HG02759 (cell line): ENCODE data around the gene PRKCI.
"Not testable (repeated sequence)": the region's sequence is repeated elsewhere in the genome, so short reads cannot be mapped to it uniquely, and the experiment has no call there.

Experiments used
- ATAC-seq: cut with Tn5 transposase; IDR thresholded peaks from one replicate; pipeline ENCODE4 v1.9.1; 2021; ENCODE audit warnings: mild to moderate bottlenecking, moderate library complexity; ENCODE audit not compliant: unreplicated experiment

PRKCI gene

DNA sequence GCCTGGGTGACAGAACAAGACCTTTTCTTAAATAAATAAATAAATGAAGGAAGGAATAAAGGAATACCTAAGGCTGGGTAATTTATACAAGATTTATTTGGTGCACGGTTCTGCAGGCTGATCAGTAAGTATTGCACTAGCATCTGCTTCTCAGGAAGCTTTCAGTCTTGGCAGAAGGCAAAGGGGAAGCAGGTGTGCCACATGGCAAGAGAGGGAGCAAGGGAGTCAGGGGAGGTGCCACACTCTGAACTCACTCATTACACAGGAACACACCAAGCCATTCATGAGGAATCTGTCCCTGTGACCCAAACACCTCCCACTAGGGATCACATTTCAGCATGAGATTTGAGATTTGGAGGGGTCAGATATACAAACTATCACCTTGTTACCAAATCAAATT is 56.4 kb downstream of the PRKCI start:
- no peak for ATAC-seq

- no peak for ATAC-seq
These were observed 68.0 kb downstream of the PRKCI start for GRCh38 chr3:170290194-170290593.

- no peak for ATAC-seq
These were observed 73.4 kb downstream of the PRKCI start for GRCh38 chr3:170295586-170295985.

DNA sequence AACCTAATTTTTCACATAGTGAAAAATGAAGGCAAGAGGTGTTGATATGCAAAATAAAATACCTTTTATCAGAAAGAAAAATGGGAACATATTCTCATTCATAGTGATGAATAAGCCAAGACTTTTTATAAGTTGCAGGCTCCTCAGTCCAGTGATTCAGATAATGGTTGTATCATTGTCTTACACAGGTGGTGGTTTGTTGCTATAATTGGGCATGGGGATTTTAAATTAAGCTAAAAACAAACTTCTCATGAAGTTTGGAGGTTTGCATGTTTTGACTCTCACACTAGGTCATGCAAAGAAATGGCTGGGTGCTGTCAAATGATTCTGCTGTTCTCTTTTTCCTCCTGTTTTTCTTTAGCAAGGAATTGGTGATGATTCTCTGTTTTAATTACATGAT is 74.5 kb downstream of the PRKCI start:
- ATAC-seq = no peak

- no peak for ATAC-seq
These were observed 79.2 kb downstream of the PRKCI start for GRCh38 chr3:170301405-170301804.

- ATAC-seq = no peak
These were observed 79.8 kb downstream of the PRKCI start for GRCh38 chr3:170302008-170302407.

- no peak for ATAC-seq
These were observed 83.8 kb downstream of the PRKCI start for GRCh38 chr3:170306015-170306414.

DNA sequence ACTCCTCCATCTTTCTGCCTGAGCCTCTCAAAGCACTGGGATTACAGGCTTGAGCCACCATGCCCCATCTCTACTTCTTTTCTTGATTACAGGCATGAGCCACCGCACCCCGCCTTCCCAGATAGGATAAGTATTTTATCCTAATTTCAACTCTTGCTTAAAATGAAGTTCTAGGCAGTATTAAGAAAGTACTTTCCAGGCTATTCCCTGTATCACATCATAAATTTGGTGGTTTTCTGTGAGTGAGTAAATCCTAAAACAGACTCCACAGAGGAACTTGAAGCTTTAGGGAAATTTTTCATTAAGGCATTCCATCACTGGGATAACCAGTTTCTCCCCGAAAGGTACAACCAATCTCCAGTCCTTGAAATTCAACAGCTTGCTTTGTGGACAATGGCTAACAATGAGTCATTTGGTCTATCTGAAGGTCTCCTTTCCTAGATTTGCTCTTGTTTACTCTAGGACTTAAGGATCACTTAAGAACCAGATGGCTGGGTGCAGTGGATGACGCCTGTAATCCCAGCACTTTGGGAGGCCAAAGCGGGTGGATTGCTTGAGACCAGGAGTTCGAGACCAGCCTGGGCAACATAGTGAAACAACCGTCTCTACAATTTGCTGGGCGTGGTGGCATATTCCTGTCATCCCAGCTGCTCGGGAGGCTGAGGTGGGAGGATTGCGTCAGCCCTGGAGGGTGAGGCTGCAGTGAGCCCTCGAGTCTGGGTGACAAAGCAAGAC is 85.6 kb downstream of the PRKCI start:
- no peak for ATAC-seq

DNA sequence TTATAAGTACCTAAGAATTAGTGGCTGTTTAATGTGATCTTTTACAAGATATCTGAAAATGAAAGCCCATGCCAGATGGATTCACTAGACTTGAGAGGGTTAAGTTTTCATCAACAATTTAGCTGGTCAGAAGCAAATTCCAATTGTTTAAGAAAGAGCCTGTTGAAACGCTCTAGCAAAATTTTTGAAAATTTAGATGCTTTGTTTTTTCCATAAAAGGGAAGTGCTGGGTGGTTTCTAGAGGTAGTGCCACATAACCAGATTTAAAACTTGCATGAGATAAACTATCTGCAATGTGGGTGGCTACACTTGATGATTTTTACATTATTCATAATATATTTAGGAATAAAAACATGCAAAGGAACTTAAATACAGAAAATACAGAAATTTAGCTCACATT is 86.8 kb downstream of the PRKCI start:
- no peak for ATAC-seq

DNA sequence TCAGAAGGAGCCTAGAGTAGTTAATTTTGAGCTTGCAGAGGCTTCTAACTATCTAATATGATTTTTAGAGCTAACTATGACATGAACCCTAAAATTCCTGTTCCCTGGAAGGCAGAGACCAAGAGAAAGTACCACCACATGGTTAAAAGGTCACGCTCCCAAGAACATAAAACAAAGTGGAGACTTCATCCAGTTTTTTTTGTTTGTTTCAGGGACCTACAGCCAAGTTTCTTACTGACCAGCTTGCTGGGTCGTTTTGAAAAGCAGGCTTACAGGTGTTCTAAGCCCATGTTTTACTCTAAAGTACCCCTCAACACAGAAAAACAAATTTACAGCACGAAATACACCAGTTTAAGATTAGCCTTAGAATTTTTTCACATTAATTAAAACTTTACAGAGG is 95.7 kb downstream of the PRKCI start:
- ATAC-seq = no peak

DNA sequence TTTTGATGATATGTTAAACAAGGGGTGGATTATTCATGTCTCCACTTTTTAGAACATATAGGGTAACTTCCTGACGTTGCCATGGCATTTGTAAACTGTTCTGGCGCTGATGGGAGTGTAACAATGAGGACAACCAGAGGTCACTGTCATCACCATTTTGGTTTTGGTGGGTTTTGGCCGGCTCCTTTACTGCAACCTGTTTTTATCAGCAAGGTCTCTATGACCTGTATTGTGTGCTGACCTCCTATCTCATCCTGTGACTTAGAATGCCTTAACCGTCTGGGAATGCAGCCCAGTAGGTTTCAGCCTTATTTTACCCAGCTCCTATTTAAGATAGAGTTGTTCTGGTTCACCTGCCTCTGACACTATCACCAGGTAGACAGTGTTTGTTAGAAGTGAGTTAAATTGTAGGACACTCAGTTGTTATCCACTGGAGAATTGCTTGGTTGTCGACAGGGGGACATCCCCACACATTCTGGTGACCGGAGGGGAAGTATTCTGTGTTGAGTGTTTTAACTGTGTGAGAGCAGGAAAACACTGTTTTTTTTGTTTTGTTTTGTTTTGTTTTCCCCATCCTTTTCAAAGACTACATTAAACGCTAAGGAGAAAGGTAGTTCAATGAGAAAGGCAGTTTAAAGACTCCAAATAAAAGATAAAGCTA is 98.4 kb downstream of the PRKCI start:
- no peak for ATAC-seq

GRCh38 chr3:170321321-170322034 is 99.3 kb downstream of the PRKCI start:
- no peak for ATAC-seq

GRCh38 chr3:170322566-170323269 is 100.5 kb downstream of the PRKCI start:
- ATAC-seq = no peak

- ATAC-seq = no peak
These were observed 101.1 kb downstream of the PRKCI start for GRCh38 chr3:170323331-170323730.

DNA sequence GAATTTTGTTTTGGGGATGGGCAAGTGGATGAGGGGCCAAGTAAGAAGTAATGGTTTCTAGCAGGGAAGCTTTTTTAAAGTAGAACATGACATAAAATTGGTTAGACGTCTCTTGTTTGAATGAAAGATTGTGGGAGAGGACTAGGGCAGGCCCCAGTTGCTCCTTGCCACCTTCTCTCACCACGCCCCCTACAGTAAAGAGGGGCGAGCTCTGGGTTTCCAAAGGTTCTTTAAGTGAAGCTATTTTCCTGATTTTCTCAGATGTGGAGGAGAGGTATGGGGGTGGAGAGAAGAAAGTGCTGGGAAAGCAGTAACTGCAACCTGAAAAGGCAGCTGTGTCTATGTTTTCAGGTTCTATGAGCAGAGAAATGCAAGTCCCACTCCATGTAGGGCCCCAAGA is 102.7 kb downstream of the PRKCI start:
- no peak for ATAC-seq

- ATAC-seq = no peak
These were observed 105.0 kb downstream of the PRKCI start for GRCh38 chr3:170327040-170327808.

DNA sequence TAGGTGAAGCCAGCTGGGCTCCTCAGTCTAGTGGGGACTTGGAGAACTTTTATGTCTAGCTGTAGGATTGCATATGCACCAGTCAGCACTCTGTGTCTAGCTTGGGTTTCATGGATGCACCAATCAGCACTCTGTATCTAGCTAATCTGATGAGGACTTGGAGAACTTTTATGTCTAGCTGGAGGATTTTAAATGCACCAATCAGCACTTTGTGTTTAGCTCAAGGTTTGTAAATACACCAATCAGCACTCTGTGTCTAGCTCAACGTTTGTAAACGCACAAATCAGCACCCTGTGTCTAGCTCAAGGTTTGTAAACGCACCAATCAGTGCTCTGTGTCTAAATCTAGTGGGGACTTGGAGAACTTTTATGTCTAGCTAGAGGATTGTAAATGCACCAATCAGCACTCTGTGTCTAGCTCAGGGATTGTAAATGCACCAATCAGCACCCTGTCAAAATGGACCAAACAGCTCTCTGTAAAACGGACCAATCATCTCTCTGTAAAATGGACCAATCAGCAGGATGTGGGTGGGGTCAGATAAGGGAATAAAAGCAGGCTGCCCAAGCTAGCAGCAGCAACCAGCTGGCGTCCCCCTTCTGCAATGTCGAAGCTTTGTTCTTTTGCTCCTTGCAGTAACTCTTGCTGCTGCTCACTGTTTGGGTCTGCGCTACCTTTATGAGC is 105.8 kb downstream of the PRKCI start:
- not testable (repeated sequence) for ATAC-seq

- peak; percentile 41 for ATAC-seq
These were observed 108.1 kb downstream of the PRKCI start for GRCh38 chr3:170330366-170330765.

DNA sequence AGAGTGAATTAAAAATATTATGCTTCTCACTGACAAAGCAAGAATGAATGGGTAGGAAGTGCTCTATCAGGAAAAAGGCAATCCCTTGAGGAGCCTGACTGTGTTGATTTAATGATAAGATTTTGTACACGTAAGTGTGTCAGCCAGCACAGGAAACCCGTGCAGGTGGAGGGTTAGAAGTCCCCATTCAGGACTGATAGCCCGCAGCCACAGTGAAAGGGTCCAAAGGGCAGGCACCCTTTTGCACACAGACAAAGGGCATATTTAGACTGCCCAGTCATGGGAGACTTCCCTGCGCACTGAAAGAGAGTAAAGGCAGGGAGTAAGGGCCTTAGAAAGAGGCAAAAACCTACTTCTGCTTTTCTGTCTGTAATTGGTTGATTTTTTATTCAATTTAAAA is 108.9 kb downstream of the PRKCI start:
- peak; percentile 84 for ATAC-seq

DNA sequence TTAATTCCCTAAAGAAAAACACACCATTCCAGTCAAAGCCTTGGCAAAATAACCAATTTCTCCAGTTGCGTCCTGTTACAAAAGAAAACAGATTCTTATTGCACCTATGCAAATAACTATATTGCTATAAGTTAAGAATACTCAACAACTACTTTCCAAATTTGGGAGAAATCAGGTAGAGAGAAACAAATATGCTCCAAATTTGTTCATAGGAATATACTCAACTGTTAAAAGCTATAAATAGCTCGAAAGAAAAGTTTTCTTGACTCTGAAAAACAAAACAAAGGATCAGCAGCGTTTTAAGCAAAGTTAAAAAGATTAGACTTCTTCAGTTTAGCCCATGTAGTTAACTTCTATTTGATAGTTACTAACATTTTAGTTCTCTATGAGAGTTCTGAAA is 115.2 kb downstream of the PRKCI start:
- ATAC-seq = no peak
